K562 (cell line): ENCODE data around the gene RPS19BP1. TPM values are rescaled to one million over a fixed set of nuclear protein-coding genes. Genes with fewer than 3 reads are reported as not detected.

Source experiments
- BCL6 ChIP-seq: fragments of 250-450 bp; sonication (Bioruptor Pico); IDR thresholded peaks from 2 replicates; pipeline ENCODE4 v1.4.0; 2020
- CBFA2T2 ChIP-seq: fragments of 450-650 bp; conservative IDR thresholded peaks from 2 replicates; pipeline ENCODE4 v1.6.1; 2017; ENCODE audit warnings: mild to moderate bottlenecking
- DDX20 ChIP-seq: fragments of 450-650 bp; IDR thresholded peaks from 2 replicates; pipeline ENCODE4 v1.6.1; 2016; ENCODE audit warnings: missing genetic modification characterization, low read depth, mild to moderate bottlenecking, missing compliant biosample characterization, moderate library complexity
- FOXP1 ChIP-seq: sonication (generic); formaldehyde crosslinking; IDR thresholded peaks from 2 replicates; pipeline ENCODE4 v1.8.0; 2022; ENCODE audit warnings: mild to moderate bottlenecking, missing genetic modification reagents
- HNRNPLL ChIP-seq: fragments of 200-400 bp; formaldehyde crosslinking; IDR thresholded peaks from 2 replicates; pipeline ENCODE4 v1.6.1; 2017; ENCODE audit warnings: low read length, low read depth, mild to moderate bottlenecking; ENCODE audit not compliant: poor library complexity, severe bottlenecking
- JUND ChIP-seq, 2 experiments: IDR thresholded peaks; 2 replicates in 1 of 2; 3 replicates in 1 of 2; pipeline ENCODE4 v1.6.1; 2011; ENCODE audit warnings: borderline replicate concordance in 2 of 2, low read depth in 2 of 2, low read length in 2 of 2, improper control_type of control experiment in 1 of 2, missing biosample characterization in 1 of 2, missing genetic modification characterization in 1 of 2, missing genetic modification reagents in 1 of 2
- MAFK ChIP-seq: IDR thresholded peaks from 2 replicates; pipeline ENCODE4 v1.6.1; 2011; ENCODE audit warnings: low read length, improper control_type of control experiment
- SAFB ChIP-seq: fragments of 200-400 bp; formaldehyde crosslinking; IDR thresholded peaks from 2 replicates; pipeline ENCODE4 v1.6.1; 2017; ENCODE audit warnings: low read depth, low read length, borderline replicate concordance
- SRF ChIP-seq, 2 experiments: fragments of 250-450, 450-650 bp in 1 of 2; sonication (Bioruptor Pico) in 1 of 2; sonication (generic) in 1 of 2; formaldehyde crosslinking; IDR thresholded peaks; 2 replicates each; pipeline versions ENCODE4 v1.5.0 to v1.5.1; 2020 to 2022; ENCODE audit warnings: mild to moderate bottlenecking in 1 of 2, missing genetic modification reagents in 1 of 2
- SRSF9 ChIP-seq: fragments of 200-400 bp; formaldehyde crosslinking; IDR thresholded peaks from 2 replicates; pipeline ENCODE4 v1.6.1; 2017; ENCODE audit warnings: low read depth, low read length, borderline replicate concordance
- ZNF639 ChIP-seq, 2 experiments: fragments of 200-800 bp in 1 of 2; sonication (Bioruptor generic) in 1 of 2; sonication (generic) in 1 of 2; formaldehyde crosslinking in 1 of 2; IDR thresholded peaks in 1 of 2; conservative IDR thresholded peaks in 1 of 2; 2 replicates each; pipeline versions ENCODE4 v1.5.0 to v1.6.1; 2016 to 2020; ENCODE audit warnings: missing compliant biosample characterization in 1 of 2, missing genetic modification characterization in 1 of 2, missing genetic modification reagents in 1 of 2
- polyA plus RNA-seq, 8 experiments: library from polyadenylated mRNA; depleted of rRNA in 4 of 8; stranded (reverse) in 5 of 8; unstranded in 3 of 8; fragments of >200 nt; fragmentation: Nextera tagmentation in 2 of 8; fragmentation: Illumina TruSeq in 1 of 8; extraction: Ambion mirVana in 2 of 8; extraction: Trizol in 1 of 8; gene quantifications; 2 replicates each; pipeline versions ENCODE4 v1.2.1 to v1.2.3, GENCODE V29; 2011 to 2014; ENCODE audit warnings: inconsistent platforms in 1 of 8, missing spikeins in 1 of 8
- total RNA-seq, 7 experiments: library from RNA; depleted of rRNA in 6 of 7; stranded (reverse); fragments of >200 nt in 6 of 7; fragmentation: Illumina TruSeq in 2 of 7; extraction: Trizol in 2 of 7; gene quantifications; 2 replicates each; pipeline versions ENCODE4 v1.2.1 to v1.2.3, GENCODE V29; 2011 to 2021; ENCODE audit warnings: low replicate concordance in 1 of 7
- TF ChIP-seq, protein P1 (sequence below): fragments of 450-650 bp; IDR thresholded peaks from 2 replicates; pipeline ENCODE4 v1.6.1; 2017; ENCODE audit warnings: antibody characterized with exemption
- TF ChIP-seq, protein P2 (sequence below): fragments of 200-800 bp; sonication (Bioruptor generic); IDR thresholded peaks from 2 replicates; pipeline ENCODE4 v1.6.1; 2017; ENCODE audit warnings: missing genetic modification characterization, missing compliant biosample characterization
- TF ChIP-seq, protein P3 (sequence below): fragments of 450-650 bp; IDR thresholded peaks from 2 replicates; pipeline ENCODE4 v1.6.1; 2016; ENCODE audit warnings: mild to moderate bottlenecking

RPS19BP1 gene
- total and polyA plus RNA-seq, 9 of the 15 experiments (the other 6 are each of a cell fraction or from before 2014, with no cell fraction given): 3.0 to 223 (median 84.3) TPM

- TF ChIP-seq, protein P1, sequence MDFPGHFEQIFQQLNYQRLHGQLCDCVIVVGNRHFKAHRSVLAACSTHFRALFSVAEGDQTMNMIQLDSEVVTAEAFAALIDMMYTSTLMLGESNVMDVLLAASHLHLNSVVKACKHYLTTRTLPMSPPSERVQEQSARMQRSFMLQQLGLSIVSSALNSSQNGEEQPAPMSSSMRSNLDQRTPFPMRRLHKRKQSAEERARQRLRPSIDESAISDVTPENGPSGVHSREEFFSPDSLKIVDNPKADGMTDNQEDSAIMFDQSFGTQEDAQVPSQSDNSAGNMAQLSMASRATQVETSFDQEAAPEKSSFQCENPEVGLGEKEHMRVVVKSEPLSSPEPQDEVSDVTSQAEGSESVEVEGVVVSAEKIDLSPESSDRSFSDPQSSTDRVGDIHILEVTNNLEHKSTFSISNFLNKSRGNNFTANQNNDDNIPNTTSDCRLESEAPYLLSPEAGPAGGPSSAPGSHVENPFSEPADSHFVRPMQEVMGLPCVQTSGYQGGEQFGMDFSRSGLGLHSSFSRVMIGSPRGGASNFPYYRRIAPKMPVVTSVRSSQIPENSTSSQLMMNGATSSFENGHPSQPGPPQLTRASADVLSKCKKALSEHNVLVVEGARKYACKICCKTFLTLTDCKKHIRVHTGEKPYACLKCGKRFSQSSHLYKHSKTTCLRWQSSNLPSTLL: no peak
- TF ChIP-seq SRSF9: no peak
- TF ChIP-seq BCL6 (CRISPR knock-in tag): no peak
- TF ChIP-seq MAFK: no peak
- TF ChIP-seq SRF (CRISPR knock-in tag; IDR thresholded peaks at IDR 0.05): no peak
- TF ChIP-seq HNRNPLL: peak; percentile 72
- TF ChIP-seq, protein P2, sequence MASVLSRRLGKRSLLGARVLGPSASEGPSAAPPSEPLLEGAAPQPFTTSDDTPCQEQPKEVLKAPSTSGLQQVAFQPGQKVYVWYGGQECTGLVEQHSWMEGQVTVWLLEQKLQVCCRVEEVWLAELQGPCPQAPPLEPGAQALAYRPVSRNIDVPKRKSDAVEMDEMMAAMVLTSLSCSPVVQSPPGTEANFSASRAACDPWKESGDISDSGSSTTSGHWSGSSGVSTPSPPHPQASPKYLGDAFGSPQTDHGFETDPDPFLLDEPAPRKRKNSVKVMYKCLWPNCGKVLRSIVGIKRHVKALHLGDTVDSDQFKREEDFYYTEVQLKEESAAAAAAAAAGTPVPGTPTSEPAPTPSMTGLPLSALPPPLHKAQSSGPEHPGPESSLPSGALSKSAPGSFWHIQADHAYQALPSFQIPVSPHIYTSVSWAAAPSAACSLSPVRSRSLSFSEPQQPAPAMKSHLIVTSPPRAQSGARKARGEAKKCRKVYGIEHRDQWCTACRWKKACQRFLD: peak; percentile 61
- TF ChIP-seq FOXP1: peak; percentile 90
- TF ChIP-seq SAFB: no peak
- TF ChIP-seq CBFA2T2: peak; percentile 84
- TF ChIP-seq, protein P3, sequence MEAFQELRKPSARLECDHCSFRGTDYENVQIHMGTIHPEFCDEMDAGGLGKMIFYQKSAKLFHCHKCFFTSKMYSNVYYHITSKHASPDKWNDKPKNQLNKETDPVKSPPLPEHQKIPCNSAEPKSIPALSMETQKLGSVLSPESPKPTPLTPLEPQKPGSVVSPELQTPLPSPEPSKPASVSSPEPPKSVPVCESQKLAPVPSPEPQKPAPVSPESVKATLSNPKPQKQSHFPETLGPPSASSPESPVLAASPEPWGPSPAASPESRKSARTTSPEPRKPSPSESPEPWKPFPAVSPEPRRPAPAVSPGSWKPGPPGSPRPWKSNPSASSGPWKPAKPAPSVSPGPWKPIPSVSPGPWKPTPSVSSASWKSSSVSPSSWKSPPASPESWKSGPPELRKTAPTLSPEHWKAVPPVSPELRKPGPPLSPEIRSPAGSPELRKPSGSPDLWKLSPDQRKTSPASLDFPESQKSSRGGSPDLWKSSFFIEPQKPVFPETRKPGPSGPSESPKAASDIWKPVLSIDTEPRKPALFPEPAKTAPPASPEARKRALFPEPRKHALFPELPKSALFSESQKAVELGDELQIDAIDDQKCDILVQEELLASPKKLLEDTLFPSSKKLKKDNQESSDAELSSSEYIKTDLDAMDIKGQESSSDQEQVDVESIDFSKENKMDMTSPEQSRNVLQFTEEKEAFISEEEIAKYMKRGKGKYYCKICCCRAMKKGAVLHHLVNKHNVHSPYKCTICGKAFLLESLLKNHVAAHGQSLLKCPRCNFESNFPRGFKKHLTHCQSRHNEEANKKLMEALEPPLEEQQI: 0 out of 2 replicates have a peak, but pooled peaks have one; percentile 54
- no peak for TF ChIP-seq DDX20 (tag)
- TF ChIP-seq JUND (IDR thresholded peaks at IDR 0.05; ENCODE audit: borderline replicate concordance, low read depth, low read length): no peak; the same call in 1 of the 2 replicates
- TF ChIP-seq JUND (tag; IDR thresholded peaks at IDR 0.05; ENCODE audit: borderline replicate concordance, low read depth, low read length): no peak; the same call in 2 of the 3 replicates
- TF ChIP-seq ZNF639 (CRISPR knock-in tag; conservative IDR thresholded peaks at IDR 0.05 in 1 of 2, IDR thresholded peaks at IDR 0.05 in 1 of 2): peak in 1 of 2 experiments; percentile 41; a peak in 1 of 4 replicates
These were observed 12.1 kb downstream of the RPS19BP1 start, which contains the start of gene ATF4 (continued) for GRCh38 chr22:39520226-39521105.
